ENCODE data around the gene ATP5F1E. TPM values are rescaled to one million over a fixed set of nuclear protein-coding genes. Genes with fewer than 3 reads are reported as not detected.

ATP5F1E gene
- total RNA-seq, 1 experiment from 2014 or later, result 52.7 TPM

- H3K23me2 ChIP-seq (ENCODE audit: insufficient read length, low read depth, low read length, poor library complexity, severe bottlenecking), result peaks cover 9% of the 10 kb centered on the region
- H3K9me3 ChIP-seq (ENCODE audit: control insufficient read depth, low read depth, low read length), result no peaks in the 10 kb centered on the region
- WGBS (ENCODE audit: extremely low coverage, insufficient read length, low lambda C conversion rate), result no CpG with 5 or more reads among the region's 1 CpG
- H3K4me2 ChIP-seq (ENCODE audit: insufficient read depth, insufficient read length, low read length), result no peak overlapping the region
- no peaks in the 10 kb centered on the region for H3K27me3 Mint-ChIP-seq (ENCODE audit: low read depth)
- no peaks in the 10 kb centered on the region for H3K27me3 ChIP-seq (ENCODE audit: insufficient read depth, low read length)
- no peak overlapping the region for H3K56ac ChIP-seq (ENCODE audit: insufficient read length, low read depth, low read length)
- no peak overlapping the region for H2BK120ac ChIP-seq (ENCODE audit: low read depth, low read length, poor library complexity, severe bottlenecking)
- DNase-seq, result no peak
- no peak overlapping the region for H2BK20ac ChIP-seq (ENCODE audit: low read depth, low read length, poor library complexity, severe bottlenecking)
- no peak overlapping the region for H3K27ac Mint-ChIP-seq
- H3K4ac ChIP-seq (ENCODE audit: low read depth, low read length), result no peak overlapping the region
- peaks cover 10% of the 10 kb centered on the region for H3K79me2 ChIP-seq (ENCODE audit: insufficient read depth, low read length)
- no peak overlapping the region for H4K91ac ChIP-seq (ENCODE audit: insufficient read length, low read depth, low read length)
- no peak overlapping the region for H2AK5ac ChIP-seq (ENCODE audit: insufficient read length, low read length)
- no peak overlapping the region for H3K18ac ChIP-seq (ENCODE audit: insufficient read length, low read depth, low read length)
- H3K27ac ChIP-seq (ENCODE audit: insufficient read length, low read depth, low read length), result no peak overlapping the region
- no peak overlapping the region for H2BK12ac ChIP-seq (ENCODE audit: insufficient read length, low read depth, low read length)
- no peak overlapping the region for H2BK5ac ChIP-seq (ENCODE audit: insufficient read length, low read length)
- H3K4me3 Mint-ChIP-seq, result no peak overlapping the region
- peaks cover 26 to 53% (median 52%) of the 10 kb centered on the region in 3 experiments; a peak in 6 of 7 replicates for H3K36me3 Mint-ChIP-seq (ENCODE audit: insufficient read depth in 1 of 3, low read depth in 3 of 3)
- no peak overlapping the region for H4K5ac ChIP-seq (ENCODE audit: insufficient read length, low read depth, low read length)
- H3K23ac ChIP-seq (ENCODE audit: insufficient read length, low read depth, low read length), result no peak overlapping the region
- TF ChIP-seq CTCF (conservative IDR thresholded peaks at IDR 0.05), result no peak
- H3K79me1 ChIP-seq (ENCODE audit: insufficient read depth, low read depth, low read length, poor library complexity, severe bottlenecking), result no peaks in the 10 kb centered on the region
- no peak overlapping the region for H3T11ph ChIP-seq (ENCODE audit: low read length)
- H2BK15ac ChIP-seq (ENCODE audit: low read depth, low read length), result no peak overlapping the region
- H3K4me1 ChIP-seq (ENCODE audit: insufficient read depth, low read length), result no peaks in the 10 kb centered on the region
- H4K20me1 ChIP-seq (ENCODE audit: control insufficient read depth, insufficient read depth, insufficient read length), result no peaks in the 10 kb centered on the region
- no peak overlapping the region for H2AFZ ChIP-seq (ENCODE audit: low read length)
- H3K9ac ChIP-seq (ENCODE audit: extremely low read depth, insufficient read length, low read length), result no peak overlapping the region
- peaks cover 13 to 18% of the 10 kb centered on the region in 2 experiments for H3K4me1 Mint-ChIP-seq
- H3K14ac ChIP-seq (ENCODE audit: insufficient read depth, low read length), result no peak overlapping the region
- H4K8ac ChIP-seq (replicated peaks; ENCODE audit: insufficient read length, low read depth, low read length), result no peak overlapping the region
- no peaks in the 10 kb centered on the region; a peak in 1 of 5 replicates for H3K9me3 Mint-ChIP-seq
These were observed 7.1 kb upstream of the ATP5F1E start for GRCh38 chr20:59039233-59039632.
